Measurements from ENCODE around the gene ITPK1.

The ITPK1 gene

DNA sequence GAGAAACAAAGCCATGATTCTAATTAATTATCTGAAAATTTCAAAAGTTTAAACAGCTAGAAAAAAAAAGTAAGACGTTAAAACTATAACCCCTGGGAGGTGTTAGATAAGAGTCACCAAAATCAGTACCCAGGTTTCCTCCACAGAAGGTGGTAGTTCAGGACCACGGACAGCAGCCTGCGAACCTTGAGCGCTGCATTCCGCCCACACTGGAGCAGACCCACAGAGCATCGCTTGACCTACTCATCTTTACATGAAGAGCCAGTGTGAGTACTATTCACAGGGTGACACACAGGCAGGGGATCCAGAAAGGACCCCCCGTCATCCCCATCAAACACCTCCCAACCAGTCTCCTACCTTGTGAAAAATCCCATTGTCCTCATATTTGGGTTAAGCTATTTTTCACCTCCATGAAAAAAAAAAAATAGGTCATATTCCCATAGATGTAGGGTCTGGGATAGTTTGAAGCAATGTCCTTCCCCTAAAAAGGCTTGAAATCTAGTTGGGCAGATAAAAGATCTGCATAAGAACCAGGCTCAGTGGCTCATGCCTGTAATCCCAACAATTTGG lies 201.6 kb downstream of the ITPK1 start:
- no peak for FAIRE-seq
- TF ChIP-seq, protein P1, sequence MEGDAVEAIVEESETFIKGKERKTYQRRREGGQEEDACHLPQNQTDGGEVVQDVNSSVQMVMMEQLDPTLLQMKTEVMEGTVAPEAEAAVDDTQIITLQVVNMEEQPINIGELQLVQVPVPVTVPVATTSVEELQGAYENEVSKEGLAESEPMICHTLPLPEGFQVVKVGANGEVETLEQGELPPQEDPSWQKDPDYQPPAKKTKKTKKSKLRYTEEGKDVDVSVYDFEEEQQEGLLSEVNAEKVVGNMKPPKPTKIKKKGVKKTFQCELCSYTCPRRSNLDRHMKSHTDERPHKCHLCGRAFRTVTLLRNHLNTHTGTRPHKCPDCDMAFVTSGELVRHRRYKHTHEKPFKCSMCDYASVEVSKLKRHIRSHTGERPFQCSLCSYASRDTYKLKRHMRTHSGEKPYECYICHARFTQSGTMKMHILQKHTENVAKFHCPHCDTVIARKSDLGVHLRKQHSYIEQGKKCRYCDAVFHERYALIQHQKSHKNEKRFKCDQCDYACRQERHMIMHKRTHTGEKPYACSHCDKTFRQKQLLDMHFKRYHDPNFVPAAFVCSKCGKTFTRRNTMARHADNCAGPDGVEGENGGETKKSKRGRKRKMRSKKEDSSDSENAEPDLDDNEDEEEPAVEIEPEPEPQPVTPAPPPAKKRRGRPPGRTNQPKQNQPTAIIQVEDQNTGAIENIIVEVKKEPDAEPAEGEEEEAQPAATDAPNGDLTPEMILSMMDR (IDR thresholded peaks at IDR 0.05; ENCODE audit: insufficient read depth, missing control alignments): no peak
- no peak for DNase-seq (ENCODE audit: insufficient read length, low spot score)

- DNase-seq (ENCODE audit: insufficient read length, low spot score) (no peak), FAIRE-seq (no peak)
- TF ChIP-seq, protein P1 (IDR thresholded peaks at IDR 0.05; ENCODE audit: insufficient read depth, missing control alignments): no peak
Measured at GRCh38 chr14:92907316-92907911, 208.3 kb downstream of the ITPK1 start.

- TF ChIP-seq, protein P1 (IDR thresholded peaks at IDR 0.05; ENCODE audit: insufficient read depth, missing control alignments): no peak
- FAIRE-seq (no peak), DNase-seq (ENCODE audit: insufficient read length, low spot score) (no peak)
Measured at GRCh38 chr14:92906823-92907222, 208.9 kb downstream of the ITPK1 start.

DNA sequence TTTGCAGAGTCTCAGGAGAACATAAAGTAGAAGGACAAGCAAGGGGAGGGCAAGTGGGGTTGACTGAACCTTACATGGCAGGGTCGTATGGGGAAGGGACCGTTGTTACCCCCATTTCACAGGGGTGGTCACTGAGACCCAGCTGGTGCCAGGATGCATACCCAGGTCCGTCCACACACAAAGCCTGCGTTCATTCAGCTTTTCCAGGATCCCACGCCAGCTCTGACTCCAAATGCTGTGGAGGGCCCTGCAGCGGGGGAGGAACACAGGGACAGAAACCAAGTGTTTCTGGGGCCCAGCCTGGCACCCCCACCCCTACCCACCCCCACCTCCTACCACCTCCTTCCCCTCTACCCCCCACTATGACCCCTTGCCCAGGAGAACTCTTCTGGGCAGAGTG lies 209.3 kb downstream of the ITPK1 start:
- no peak for FAIRE-seq
- TF ChIP-seq, protein P1 (IDR thresholded peaks at IDR 0.05; ENCODE audit: insufficient read depth, missing control alignments): no peak
- no peak for DNase-seq (ENCODE audit: insufficient read length, low spot score)

DNA sequence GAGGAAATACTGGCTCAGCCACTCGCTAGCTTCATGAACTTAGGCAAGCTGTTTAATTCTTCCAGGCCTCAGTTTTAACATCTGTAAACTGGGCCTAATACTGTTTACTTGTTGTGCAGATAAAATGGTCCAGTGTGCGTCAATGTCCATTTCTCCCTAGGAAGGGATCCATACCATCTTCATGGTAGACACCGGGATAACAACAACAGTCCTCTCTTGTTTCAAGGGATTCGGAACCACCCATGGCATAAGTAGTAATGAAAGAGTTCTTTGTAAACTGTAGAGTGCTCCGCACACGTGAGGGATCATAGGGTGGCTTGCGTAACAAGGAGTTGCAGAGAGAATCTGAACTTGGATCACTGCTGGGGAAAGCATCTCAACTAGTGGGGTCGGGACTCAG lies 210.1 kb downstream of the ITPK1 start:
- TF ChIP-seq, protein P1 (IDR thresholded peaks at IDR 0.05; ENCODE audit: insufficient read depth, missing control alignments): no peak
- FAIRE-seq (no peak), DNase-seq (ENCODE audit: insufficient read length, low spot score) (no peak)

DNA sequence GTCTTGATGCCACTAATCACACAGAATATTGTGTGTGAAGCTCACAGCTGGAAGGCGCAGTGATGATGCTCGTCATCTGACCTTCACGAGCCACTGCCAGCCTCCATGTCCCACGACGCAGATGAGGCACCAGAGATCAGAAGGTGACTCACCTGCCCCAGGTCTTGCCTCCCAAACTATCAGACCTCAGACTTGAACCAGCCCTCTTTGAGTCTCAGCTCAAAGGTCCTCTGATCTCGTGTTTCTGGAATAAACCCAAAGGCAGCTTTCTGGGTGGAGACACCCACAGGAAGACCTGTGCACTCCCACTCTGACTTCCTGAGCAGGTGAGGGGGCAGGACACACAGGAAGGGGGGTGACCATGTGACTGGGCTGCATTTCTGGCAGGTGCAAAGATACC lies 212.4 kb downstream of the ITPK1 start:
- FAIRE-seq (no peak), DNase-seq (ENCODE audit: insufficient read length, low spot score) (no peak)
- TF ChIP-seq, protein P1 (IDR thresholded peaks at IDR 0.05; ENCODE audit: insufficient read depth, missing control alignments): no peak

GRCh38 chr14:92902726-92903125 lies 213.0 kb downstream of the ITPK1 start:
- TF ChIP-seq, protein P1 (IDR thresholded peaks at IDR 0.05; ENCODE audit: insufficient read depth, missing control alignments): no peak
- FAIRE-seq (no peak), DNase-seq (ENCODE audit: insufficient read length, low spot score) (no peak)

Measured in D721Med (cell line).